Gastrocnemius medialis (tissue), 4 donors: Measurements from ENCODE around the gene DLG4. TPM values are rescaled to one million over a fixed set of nuclear protein-coding genes. Genes with fewer than 3 reads are reported as not detected.
"Not testable (repeated sequence)": the region's sequence is repeated elsewhere in the genome, so short reads cannot be mapped to it uniquely, and the experiment has no call there.

Experiments
- ATAC-seq, 2 donors: fragments of 150-250 bp; one replicate each; pipeline ENCODE4 v1.9.1; 2016
- DNase-seq, 2 donors: peaks; one replicate each; pipeline ENCODE4 v3.0.0-alpha.2; 2019
- H3K27ac ChIP-seq, 4 donors: fragments of 200-600 bp; sonication (generic); 1 replicate in 1 of 4; 2 replicates in 3 of 4; pipeline ENCODE4 v1.5.1; 2016 to 2018; ENCODE audit warnings: mild to moderate bottlenecking in 2 of 4, moderate library complexity in 1 of 4
- H3K27me3 ChIP-seq, 3 donors: fragments of 200-600 bp; sonication (generic) in 2 of 3; 1 replicate in 1 of 3; 2 replicates in 2 of 3; pipeline versions ENCODE4 v1.5.1 to v1.6.0; 2016 to 2019; ENCODE audit warnings: mild to moderate bottlenecking in 1 of 3, moderate library complexity in 1 of 3
- H3K36me3 ChIP-seq, 2 donors: fragments of 200-600 bp; sonication (generic) in 1 of 2; one replicate each; pipeline ENCODE4 v1.5.1; 2017 to 2018
- H3K4me1 ChIP-seq, 2 donors: fragments of 200-600 bp; sonication (generic) in 1 of 2; one replicate each; pipeline ENCODE4 v1.5.1; 2016 to 2017; ENCODE audit warnings: mild to moderate bottlenecking in 2 of 2
- H3K4me3 ChIP-seq, 4 donors: fragments of 200-600 bp; sonication (generic) in 3 of 4; 1 replicate in 1 of 4; 2 replicates in 3 of 4; pipeline ENCODE4 v1.5.1; 2016 to 2019; ENCODE audit warnings: mild to moderate bottlenecking in 2 of 4
- H3K9me3 ChIP-seq, 3 donors: fragments of 200-600 bp; sonication (generic) in 2 of 3; 1 replicate in 1 of 3; 2 replicates in 2 of 3; pipeline ENCODE4 v1.5.1; 2016 to 2019
- POLR2A ChIP-seq, 2 donors: fragments of 450-650 bp; IDR thresholded peaks; one replicate each; pipeline ENCODE4 v1.6.1; 2017; ENCODE audit warnings: antibody characterized with exemption in 2 of 2, mild to moderate bottlenecking in 2 of 2, moderate library complexity in 2 of 2
- in situ Hi-C, 4 donors: fragments of 200-750 bp; cut with MboI; loops; one replicate each; pipeline versions ENCODE4 v1.15.0 to v1.8.0; 2017; ENCODE audit warnings: low sequenced_read_pairs in 4 of 4
- intact Hi-C: fragments of 100-400 bp; cut with DNase I; formaldehyde crosslinking; loops from one replicate; pipeline ENCODE4 v1.15.1; 2023; ENCODE audit warnings: low total_unique reads
- total RNA-seq, 4 donors: library from RNA; depleted of rRNA; stranded (reverse); fragments of >200 nt; gene quantifications; one replicate each; pipeline versions ENCODE4 v1.1.0 to v1.2.3, GENCODE V29; 2016
- TF ChIP-seq, protein P1 (sequence below), 5 experiments: fragments of 450-650 bp in 3 of 5; fragments of 200-600 bp in 2 of 5; sonication (generic) in 2 of 5; IDR thresholded peaks in 4 of 5; conservative IDR thresholded peaks in 1 of 5; 1 replicate in 4 of 5; 2 replicates in 1 of 5; pipeline ENCODE4 v1.5.1; 2016 to 2019; ENCODE audit warnings: antibody characterized with exemption in 5 of 5, mild to moderate bottlenecking in 3 of 5, moderate library complexity in 3 of 5

The DLG4 gene
- total RNA-seq, 4 donors from 2014 or later, result 3.5 to 6.7 (median 5.3) TPM

DNA sequence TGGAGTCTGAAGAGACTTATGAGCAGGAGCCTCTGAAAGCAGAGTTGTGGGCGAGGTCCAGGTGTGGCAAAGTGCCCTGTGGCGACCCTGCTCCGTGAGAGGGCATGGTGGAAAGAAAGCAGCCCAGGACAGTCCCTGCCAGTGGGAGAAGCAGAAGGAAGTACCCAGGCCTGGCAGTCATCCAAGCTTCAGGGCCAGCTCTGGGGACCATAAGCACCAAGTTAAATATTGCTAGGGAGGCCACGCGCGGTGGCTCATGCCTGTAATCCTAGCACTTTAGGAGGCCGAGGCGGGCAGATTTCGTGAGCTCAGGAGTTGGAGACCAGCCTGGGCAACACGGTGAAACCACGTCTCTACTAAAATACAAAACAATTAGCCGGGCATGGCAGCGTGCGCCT is 35.5 kb downstream of the DLG4 start:
- DNase-seq (no peak), ATAC-seq (no peak)
- TF ChIP-seq, protein P1, sequence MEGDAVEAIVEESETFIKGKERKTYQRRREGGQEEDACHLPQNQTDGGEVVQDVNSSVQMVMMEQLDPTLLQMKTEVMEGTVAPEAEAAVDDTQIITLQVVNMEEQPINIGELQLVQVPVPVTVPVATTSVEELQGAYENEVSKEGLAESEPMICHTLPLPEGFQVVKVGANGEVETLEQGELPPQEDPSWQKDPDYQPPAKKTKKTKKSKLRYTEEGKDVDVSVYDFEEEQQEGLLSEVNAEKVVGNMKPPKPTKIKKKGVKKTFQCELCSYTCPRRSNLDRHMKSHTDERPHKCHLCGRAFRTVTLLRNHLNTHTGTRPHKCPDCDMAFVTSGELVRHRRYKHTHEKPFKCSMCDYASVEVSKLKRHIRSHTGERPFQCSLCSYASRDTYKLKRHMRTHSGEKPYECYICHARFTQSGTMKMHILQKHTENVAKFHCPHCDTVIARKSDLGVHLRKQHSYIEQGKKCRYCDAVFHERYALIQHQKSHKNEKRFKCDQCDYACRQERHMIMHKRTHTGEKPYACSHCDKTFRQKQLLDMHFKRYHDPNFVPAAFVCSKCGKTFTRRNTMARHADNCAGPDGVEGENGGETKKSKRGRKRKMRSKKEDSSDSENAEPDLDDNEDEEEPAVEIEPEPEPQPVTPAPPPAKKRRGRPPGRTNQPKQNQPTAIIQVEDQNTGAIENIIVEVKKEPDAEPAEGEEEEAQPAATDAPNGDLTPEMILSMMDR (IDR thresholded peaks at IDR 0.05 in 4 of 5, conservative IDR thresholded peaks at IDR 0.05 in 1 of 5), result no peak
- no peak for TF ChIP-seq POLR2A (IDR thresholded peaks at IDR 0.05)
- no peak overlapping the region for H3K27ac ChIP-seq
- in situ Hi-C loops (no loop called here), intact Hi-C loops (no loop called here)
- no peaks in the 10 kb centered on the region for H3K4me1 ChIP-seq
- H3K9me3 ChIP-seq, result no peaks in the 10 kb centered on the region
- peaks cover 0 to 4% (median 0%) of the 10 kb centered on the region in 3 donors for H3K27me3 ChIP-seq
- H3K36me3 ChIP-seq, result no peaks in the 10 kb centered on the region
- no peak overlapping the region for H3K4me3 ChIP-seq

DNA sequence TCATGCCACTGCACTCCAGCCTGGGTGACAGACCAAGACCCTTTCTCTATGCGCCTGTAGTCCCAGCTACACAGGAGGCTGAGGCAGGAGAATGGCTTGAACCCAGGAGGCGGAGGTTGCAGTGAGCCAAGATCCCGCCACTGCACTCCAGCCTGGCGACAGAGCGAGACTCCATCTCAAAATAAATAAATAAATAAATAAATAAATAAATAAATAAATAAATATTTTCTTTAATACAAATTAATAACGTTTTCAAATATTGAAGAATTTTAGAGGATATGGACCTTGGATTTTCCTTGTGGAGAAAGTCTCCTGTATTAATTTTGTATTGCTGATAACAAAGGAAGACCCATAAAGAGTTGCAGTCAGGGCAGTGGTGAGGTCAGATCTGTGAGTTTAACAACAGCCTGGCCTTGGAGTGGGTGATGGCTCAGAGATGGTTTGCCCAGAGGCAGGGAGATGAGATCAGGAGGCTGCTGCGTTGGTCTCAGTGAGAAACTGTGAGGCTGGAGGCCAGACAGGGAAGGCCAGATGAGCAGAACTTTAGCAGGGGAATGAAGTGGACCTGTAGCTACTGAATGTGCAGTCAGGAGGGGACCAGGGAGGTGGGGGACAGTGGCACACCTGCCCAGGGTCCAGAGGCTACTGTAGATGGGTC is 36.1 kb downstream of the DLG4 start:
- in situ Hi-C loops (no loop called here), intact Hi-C loops (no loop called here)
- ATAC-seq (no peak), DNase-seq (no peak)
- no peak overlapping the region for H3K27ac ChIP-seq
- H3K36me3 ChIP-seq, result no peaks in the 10 kb centered on the region
- no peaks in the 10 kb centered on the region for H3K4me1 ChIP-seq
- H3K4me3 ChIP-seq, result no peak overlapping the region
- no peak for TF ChIP-seq POLR2A (IDR thresholded peaks at IDR 0.05)
- TF ChIP-seq, protein P1 (IDR thresholded peaks at IDR 0.05 in 4 of 5, conservative IDR thresholded peaks at IDR 0.05 in 1 of 5), result no peak
- peaks cover 0 to 8% (median 0%) of the 10 kb centered on the region in 3 donors for H3K27me3 ChIP-seq
- H3K9me3 ChIP-seq, result no peaks in the 10 kb centered on the region

DNA sequence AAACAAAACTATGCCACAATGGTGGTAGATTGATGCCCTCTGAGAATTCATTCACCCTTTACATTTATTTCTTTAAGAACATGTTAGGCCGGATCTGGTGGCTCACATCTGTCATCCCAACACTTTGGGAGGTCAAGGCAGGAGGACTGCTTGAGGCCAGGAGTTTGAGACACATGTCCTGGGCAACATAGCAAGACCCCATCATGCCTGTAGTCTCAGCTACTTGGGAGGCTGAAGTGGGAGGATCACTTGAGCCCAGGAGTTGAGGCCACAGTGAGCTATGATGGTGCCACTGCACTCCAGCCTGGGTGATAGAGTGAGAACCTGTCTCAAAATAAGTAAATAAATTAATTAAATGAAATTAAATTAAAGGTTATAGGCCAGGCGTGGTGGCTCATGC is 37.5 kb downstream of the DLG4 start:
- H3K27ac ChIP-seq, H3K9me3 ChIP-seq, H3K36me3 ChIP-seq, ATAC-seq, intact Hi-C loops, DNase-seq, H3K4me1 ChIP-seq, H3K4me3 ChIP-seq, in situ Hi-C loops: not testable (repeated sequence)
- H3K27me3 ChIP-seq, result peaks cover 12 to 19% (median 14%) of the 10 kb centered on the region in 3 donors

DNA sequence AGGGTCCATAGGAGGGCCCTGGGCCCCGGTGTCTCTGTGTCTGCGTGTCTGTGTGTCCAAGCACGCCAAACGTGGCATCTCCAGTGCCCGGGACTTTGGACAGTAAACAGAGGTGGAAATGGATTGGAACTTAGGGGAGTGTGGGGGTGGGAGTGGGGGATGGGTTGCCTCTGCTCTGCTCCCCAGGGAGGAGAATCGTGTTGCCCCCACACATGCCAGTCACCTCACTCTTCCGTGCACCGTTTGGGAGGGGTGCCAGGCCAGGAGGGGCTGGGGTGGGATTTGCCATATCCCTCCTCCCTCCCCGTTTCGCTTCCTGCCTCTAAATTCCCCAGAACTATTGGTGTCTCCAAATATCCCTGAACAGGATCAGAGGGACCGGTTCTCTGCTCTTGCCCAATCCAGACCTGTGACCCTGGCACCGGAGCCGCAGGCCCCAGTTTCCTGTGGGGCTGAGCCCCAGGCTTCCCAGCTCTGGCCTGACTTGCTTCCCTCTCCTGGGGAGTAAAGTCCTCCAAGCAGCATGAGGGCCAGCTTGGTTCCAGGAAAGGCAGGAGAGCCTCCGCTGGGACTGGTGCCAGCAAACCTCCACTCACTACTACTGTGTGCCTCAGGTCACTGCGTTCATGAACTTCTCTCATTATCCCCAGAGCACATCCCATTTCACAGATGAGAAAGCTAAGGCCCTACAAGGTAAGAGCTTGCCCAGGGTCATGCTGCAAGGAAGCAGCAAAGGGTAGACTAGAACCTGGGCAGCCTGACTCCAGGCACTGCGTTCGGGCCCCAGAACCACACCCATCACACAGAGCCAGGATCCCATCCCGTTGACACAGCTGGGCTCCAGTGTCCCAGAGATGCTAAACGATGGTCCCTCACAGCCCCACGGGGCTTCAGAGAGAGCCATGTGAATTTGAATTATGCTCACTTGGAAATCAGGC is 40.0 kb downstream of the DLG4 start, which contains the start of gene ASGR1:
Gene ASGR1, minus strand, starts transcription at position 54 of the 938 bp plus-strand sequence. CDS start 807 bp downstream, outside the sequence.
- H3K27ac ChIP-seq, result no peak within 1 kb of the TSS
- peaks cover 35 to 42% (median 36%) of the 10 kb centered on the region in 3 donors for H3K27me3 ChIP-seq
- DNase-seq (no peak), ATAC-seq (no peak)
- intact Hi-C loops (loop anchor here (5.0 kb wide), 1 partner anchor 127 kb away; no protein-coding TSS in a partner anchor), in situ Hi-C loops (no loop called here)
- H3K4me1 ChIP-seq, result peaks cover 8% of the 10 kb centered on the region in 2 donors
- H3K9me3 ChIP-seq, result no peaks in the 10 kb centered on the region
- H3K36me3 ChIP-seq, result no peaks in the 10 kb centered on the region
- no peak within 1 kb of the TSS for H3K4me3 ChIP-seq
- no peak for TF ChIP-seq POLR2A (IDR thresholded peaks at IDR 0.05)
- TF ChIP-seq, protein P1 (IDR thresholded peaks at IDR 0.05 in 4 of 5, conservative IDR thresholded peaks at IDR 0.05 in 1 of 5), result no peak

DNA sequence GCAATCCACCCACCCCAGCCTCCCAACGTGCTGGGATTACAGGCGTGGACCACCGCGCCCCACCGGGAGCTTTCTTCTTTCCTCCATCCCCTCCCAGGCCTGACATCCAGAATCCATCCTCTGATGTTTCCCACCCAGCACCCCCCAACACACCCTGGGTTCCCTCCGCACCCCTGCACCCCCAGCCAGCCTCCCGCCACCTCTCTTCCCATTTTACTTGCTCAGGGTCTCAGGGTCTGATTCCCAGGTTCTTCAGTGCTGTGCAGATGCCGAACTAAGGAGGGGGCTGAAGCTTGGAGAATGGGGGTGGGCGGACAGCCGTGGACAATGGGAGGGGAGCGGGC is 40.7 kb downstream of the DLG4 start:
- H3K4me3 ChIP-seq, result no peak overlapping the region
- in situ Hi-C loops (no loop called here), intact Hi-C loops (loop anchor here (5.0 kb wide), 1 partner anchor 127 kb away; no protein-coding TSS in a partner anchor)
- H3K27me3 ChIP-seq, result peaks cover 37 to 47% (median 40%) of the 10 kb centered on the region in 3 donors
- peaks cover 8% of the 10 kb centered on the region in 2 donors for H3K4me1 ChIP-seq
- no peaks in the 10 kb centered on the region for H3K36me3 ChIP-seq
- DNase-seq (no peak), ATAC-seq (no peak)
- H3K9me3 ChIP-seq, result no peaks in the 10 kb centered on the region
- no peak overlapping the region for H3K27ac ChIP-seq
- TF ChIP-seq, protein P1 (IDR thresholded peaks at IDR 0.05 in 4 of 5, conservative IDR thresholded peaks at IDR 0.05 in 1 of 5), result no peak
- TF ChIP-seq POLR2A (IDR thresholded peaks at IDR 0.05), result no peak
